PC-9 (cell line): ENCODE results near the gene FRMPD2. TPM values are rescaled to one million over a fixed set of nuclear protein-coding genes. Genes with fewer than 3 reads are reported as not detected.

Source experiments
- BruUV-seq: library from RNA; stranded (reverse); fragments of 400-500 nt; replicated peaks from 2 replicates; lab custom pipeline; 2021; lab: Mats Ljungman, UMichigan
- CTCF ChIA-PET: fragments of 300-600 bp; sonication (Branson Sonifier 250); formaldehyde crosslinking; loops from one replicate; lab custom pipeline; 2022; ENCODE audit warnings: antibody characterized with exemption; lab: Charles Lee
- POLR2A ChIA-PET: fragments of 300-600 bp; sonication (Branson Sonifier 250); formaldehyde crosslinking; loops from one replicate; lab custom pipeline; 2022; ENCODE audit warnings: antibody characterized with exemption; ENCODE audit not compliant: unreplicated experiment; lab: Charles Lee
- DNase-seq, 2 experiments: peaks; one replicate each; pipeline versions ENCODE4 v3.0.0 to v3.0.0-alpha.2; 2015 to 2022; ENCODE audit warnings: mixed read lengths in 1 of 2
- H2AFZ ChIP-seq: fragments of 200-600 bp; sonication (generic); 2 replicates; pipeline ENCODE4 v1.8.1; 2017; ENCODE audit warnings: antibody characterized with exemption
- H3F3A ChIP-seq: fragments of 200-600 bp; sonication (generic); 2 replicates; pipeline ENCODE4 v1.8.1; 2017; ENCODE audit warnings: antibody characterized with exemption, mild to moderate bottlenecking, low read depth; ENCODE audit not compliant: insufficient read depth
- H3K27ac ChIP-seq: fragments of 200-600 bp; sonication (generic); 2 replicates; pipeline ENCODE4 v1.6.1; 2016; ENCODE audit warnings: mixed run types
- H3K27me3 ChIP-seq: fragments of 200-600 bp; sonication (generic); 2 replicates; pipeline ENCODE4 v1.6.1; 2016; ENCODE audit warnings: low read depth, mixed run types; ENCODE audit not compliant: insufficient read depth
- H3K36me3 ChIP-seq: fragments of 200-600 bp; sonication (generic); 2 replicates; pipeline ENCODE4 v1.6.1; 2016; ENCODE audit warnings: low read depth, mixed run types
- H3K4me1 ChIP-seq: fragments of 200-600 bp; sonication (generic); replicated peaks from 2 replicates; pipeline ENCODE4 v1.6.1; 2016; ENCODE audit warnings: mixed run types; ENCODE audit not compliant: insufficient read depth
- H3K4me2 ChIP-seq: fragments of 200-600 bp; sonication (generic); 2 replicates; pipeline ENCODE4 v1.6.1; 2017; ENCODE audit warnings: mixed run types
- H3K4me3 ChIP-seq: fragments of 200-600 bp; sonication (generic); 2 replicates; pipeline ENCODE4 v1.6.1; 2016; ENCODE audit warnings: mixed run types
- H3K79me2 ChIP-seq: fragments of 200-600 bp; sonication (generic); 2 replicates; pipeline ENCODE4 v1.6.1; 2017; ENCODE audit warnings: low read depth, mixed run types
- H3K9me2 ChIP-seq: fragments of 200-600 bp; sonication (generic); 2 replicates; pipeline ENCODE4 v1.8.1; 2017; ENCODE audit warnings: mild to moderate bottlenecking; ENCODE audit not compliant: insufficient read depth
- H3K9me3 ChIP-seq: fragments of 200-600 bp; sonication (generic); 2 replicates; pipeline ENCODE4 v1.8.1; 2016; ENCODE audit warnings: low read depth; ENCODE audit not compliant: insufficient read depth
- H4K20me1 ChIP-seq: fragments of 200-600 bp; sonication (generic); 2 replicates; pipeline ENCODE4 v1.8.1; 2017; ENCODE audit not compliant: insufficient read depth
- CTCF ChIP-seq: fragments of 200-600 bp; sonication (generic); conservative IDR thresholded peaks from 2 replicates; pipeline ENCODE4 v1.6.1; 2017; ENCODE audit warnings: mixed run types, antibody characterized with exemption, mild to moderate bottlenecking, moderate library complexity
- EZH2 ChIP-seq: fragments of 200-600 bp; sonication (generic); IDR thresholded peaks from 2 replicates; pipeline ENCODE4 v1.8.0; 2017; ENCODE audit warnings: antibody characterized with exemption, low read depth
- intact Hi-C: fragments of 100-400 bp; cut with micrococcal nuclease; formaldehyde crosslinking; loops from one replicate; pipeline ENCODE4 v1.10.0; 2022; ENCODE audit not compliant: unreplicated experiment
- total RNA-seq: library from RNA; stranded (reverse); gene quantifications from 2 replicates; pipeline ENCODE4 v1.2.3, GENCODE V29; 2021

The FRMPD2 gene
- total RNA-seq, 1 experiment from 2014 or later: 2.4 TPM

- intact Hi-C loops: loop anchor here (1.0 to 10.0 kb wide), 4 partner anchors 74 to 442 kb away; no protein-coding TSS in a partner anchor
- H4K20me1 ChIP-seq: no peaks in the 10 kb centered on the region
- no peak overlapping the region for H3K4me3 ChIP-seq
- H3K9me2 ChIP-seq: no peaks in the 10 kb centered on the region
- TF ChIP-seq CTCF (peak; percentile 94), EZH2 (no peak)
- H2AFZ ChIP-seq: no peak overlapping the region
- no peaks in the 10 kb centered on the region for H3K4me1 ChIP-seq
- peaks cover 37% of the 10 kb centered on the region; the same call in 1 of the 2 replicates for H3K27me3 ChIP-seq
- H3K79me2 ChIP-seq: no peaks in the 10 kb centered on the region
- no peak overlapping the region for H3K27ac ChIP-seq
- H3K36me3 ChIP-seq: no peaks in the 10 kb centered on the region
- ChIA-PET CTCF (no interaction called here), POLR2A (no interaction called here)
- H3F3A ChIP-seq: no peaks in the 10 kb centered on the region
- DNase-seq: peak; percentile 54 to 76
- no peak overlapping the region for H3K4me2 ChIP-seq
- no TSS peak for BruUV-seq
- H3K9me3 ChIP-seq: no peaks in the 10 kb centered on the region
Observed at GRCh38 chr10:48215486-48216203, 58.9 kb downstream of the FRMPD2 start.

GRCh38 chr10:48214716-48215485, 59.6 kb downstream of the FRMPD2 start:
- ChIA-PET CTCF (no interaction called here), POLR2A (no interaction called here)

More at GRCh38 chr10:48214716-48215485, 59.6 kb downstream of the FRMPD2 start:
- H3K4me2 ChIP-seq: no peak overlapping the region
- H3K9me2 ChIP-seq: no peaks in the 10 kb centered on the region
- H3K4me3 ChIP-seq: no peak overlapping the region
- DNase-seq: no peak
- H3K27ac ChIP-seq: no peak overlapping the region
- no peaks in the 10 kb centered on the region for H3F3A ChIP-seq
- intact Hi-C loops: loop anchor here (1.0 to 10.0 kb wide), 4 partner anchors 74 to 442 kb away; no protein-coding TSS in a partner anchor
- H3K4me1 ChIP-seq: no peaks in the 10 kb centered on the region
- BruUV-seq: no TSS peak
- peaks cover 29% of the 10 kb centered on the region; the same call in 1 of the 2 replicates for H3K27me3 ChIP-seq
- no peaks in the 10 kb centered on the region for H3K36me3 ChIP-seq
- H3K9me3 ChIP-seq: no peaks in the 10 kb centered on the region
- no peaks in the 10 kb centered on the region for H4K20me1 ChIP-seq
- H3K79me2 ChIP-seq: no peaks in the 10 kb centered on the region
- TF ChIP-seq CTCF (no peak), EZH2 (no peak)
- H2AFZ ChIP-seq: no peak overlapping the region
